Neural progenitor cell (in vitro differentiated cells): Measurements from ENCODE around the gene D2HGDH.

Experiments
- CTCF ChIP-seq: fragments of 200-600 bp; sonication (generic); IDR thresholded peaks from 2 replicates; pipeline ENCODE4 v1.5.1; 2017; ENCODE audit warnings: antibody characterized with exemption, mild to moderate bottlenecking
- EZH2 ChIP-seq: fragments of 200-600 bp; sonication (generic); IDR thresholded peaks from 2 replicates; pipeline ENCODE4 v1.6.1; 2017; ENCODE audit warnings: antibody characterized with exemption, mild to moderate bottlenecking, moderate library complexity

GRCh38 chr2:241777170-241777685 is 42.8 kb downstream of the D2HGDH start:
- TF ChIP-seq CTCF = no peak
- no peak for TF ChIP-seq EZH2
